Thyroid gland (tissue), 4 donors: ENCODE data around the gene PPIA. TPM values are rescaled to one million over a fixed set of nuclear protein-coding genes. Genes with fewer than 3 reads are reported as not detected.
A peak's percentile ranks its signal among the peaks of the same experiment; 100 is the strongest.

Experiments
- DNase-seq, 2 donors: peaks; one replicate each; pipeline ENCODE4 v3.0.0-alpha.2; 2019
- H3K27ac ChIP-seq, 3 donors: fragments of 200-600 bp; sonication (generic); 1 replicate in 2 of 3; 2 replicates in 1 of 3; pipeline ENCODE4 v1.5.1; 2016 to 2019; ENCODE audit warnings: mild to moderate bottlenecking in 1 of 3, moderate library complexity in 1 of 3
- H3K27me3 ChIP-seq: fragments of 200-600 bp; sonication (generic); one replicate; pipeline ENCODE4 v1.5.1; 2019
- H3K36me3 ChIP-seq, 2 donors: fragments of 200-600 bp; sonication (generic); one replicate each; pipeline ENCODE4 v1.5.1; 2016 to 2019
- H3K4me1 ChIP-seq, 2 donors: fragments of 200-600 bp; sonication (generic); one replicate each; pipeline ENCODE4 v1.5.1; 2017 to 2019
- H3K4me3 ChIP-seq, 3 donors: fragments of 200-600 bp; sonication (generic); replicated peaks in 1 of 3; 1 replicate in 2 of 3; 2 replicates in 1 of 3; pipeline ENCODE4 v1.5.1; 2016; ENCODE audit warnings: mild to moderate bottlenecking in 1 of 3
- H3K9me3 ChIP-seq: fragments of 200-600 bp; sonication (generic); one replicate; pipeline ENCODE4 v1.5.1; 2017
- POLR2A ChIP-seq, 2 donors: fragments of 450-650 bp; IDR thresholded peaks; one replicate each; pipeline ENCODE4 v1.6.1; 2017; ENCODE audit warnings: antibody characterized with exemption in 2 of 2, mild to moderate bottlenecking in 2 of 2, moderate library complexity in 1 of 2
- WGBS, 2 donors: methylation state at CpG; one replicate each; pipeline ENCODE4 v1.1.5; 2017; 5-methylcytosine and 5-hydroxymethylcytosine counted together
- intact Hi-C: fragments of 100-400 bp; cut with DNase I; formaldehyde crosslinking; loops from one replicate; pipeline ENCODE4 v1.15.1; 2023
- total RNA-seq, 4 donors: library from RNA; depleted of rRNA; stranded (reverse); fragments of >200 nt; gene quantifications; one replicate each; pipeline ENCODE4 v1.2.3, GENCODE V29; 2016
- TF ChIP-seq, protein P1 (sequence below), 6 experiments: fragments of 200-600 bp in 3 of 6; fragments of 450-650 bp in 3 of 6; sonication (generic) in 3 of 6; IDR thresholded peaks; one replicate each; pipeline ENCODE4 v1.5.1; 2016 to 2019; ENCODE audit warnings: antibody characterized with exemption in 6 of 6, mild to moderate bottlenecking in 2 of 6, inconsistent platforms in 1 of 6, moderate library complexity in 1 of 6

The PPIA gene
- total RNA-seq, 4 donors from 2014 or later, result 1,021 to 2,051 (median 1,545) TPM

DNA sequence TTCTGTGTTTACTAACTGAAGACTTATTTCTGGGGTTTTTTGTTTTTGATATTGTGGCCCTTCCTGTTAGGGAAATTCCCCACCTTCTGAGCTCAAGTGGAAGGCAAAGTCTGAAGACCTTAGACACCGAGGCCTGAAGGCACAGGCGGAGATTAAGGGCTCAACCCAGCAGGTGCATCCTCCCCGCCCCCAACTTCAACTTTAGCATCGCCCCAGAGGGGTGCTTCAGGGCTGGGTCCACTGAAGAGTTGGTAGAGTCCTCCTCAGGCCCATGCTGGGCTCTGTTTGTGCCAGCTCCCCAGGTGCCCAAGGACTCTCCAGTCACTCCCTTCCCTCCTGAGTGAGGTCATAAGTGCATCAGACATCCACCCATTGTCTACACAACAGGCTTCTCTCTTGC, 9.4 kb upstream of the PPIA start:
- intact Hi-C loops, result no loop called here

DNA sequence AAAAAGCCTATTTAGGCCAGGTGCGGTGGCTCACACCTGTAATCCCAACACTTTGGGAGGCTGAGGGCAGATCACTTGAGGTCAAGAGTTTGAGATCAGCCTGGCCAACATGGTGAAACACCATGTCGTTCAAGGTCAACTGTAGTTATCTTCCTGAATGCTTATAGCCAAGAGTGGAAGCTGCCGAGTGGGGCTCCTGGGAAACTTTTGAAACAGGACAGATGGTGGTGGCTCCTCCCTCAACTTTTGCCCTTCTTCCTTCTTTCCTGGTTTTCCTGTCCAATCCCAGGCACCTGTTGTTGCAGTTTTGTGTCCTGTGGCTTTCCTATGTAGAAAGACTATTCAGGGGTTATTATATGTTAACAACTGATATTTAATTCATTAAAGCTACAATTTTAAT, 8.7 kb upstream of the PPIA start:
- no peaks in the 10 kb centered on the region for H3K4me1 ChIP-seq
- no peaks in the 10 kb centered on the region for H3K27me3 ChIP-seq
- H3K9me3 ChIP-seq, result no peaks in the 10 kb centered on the region
- H3K36me3 ChIP-seq, result no peaks in the 10 kb centered on the region
- TF ChIP-seq, protein P1, sequence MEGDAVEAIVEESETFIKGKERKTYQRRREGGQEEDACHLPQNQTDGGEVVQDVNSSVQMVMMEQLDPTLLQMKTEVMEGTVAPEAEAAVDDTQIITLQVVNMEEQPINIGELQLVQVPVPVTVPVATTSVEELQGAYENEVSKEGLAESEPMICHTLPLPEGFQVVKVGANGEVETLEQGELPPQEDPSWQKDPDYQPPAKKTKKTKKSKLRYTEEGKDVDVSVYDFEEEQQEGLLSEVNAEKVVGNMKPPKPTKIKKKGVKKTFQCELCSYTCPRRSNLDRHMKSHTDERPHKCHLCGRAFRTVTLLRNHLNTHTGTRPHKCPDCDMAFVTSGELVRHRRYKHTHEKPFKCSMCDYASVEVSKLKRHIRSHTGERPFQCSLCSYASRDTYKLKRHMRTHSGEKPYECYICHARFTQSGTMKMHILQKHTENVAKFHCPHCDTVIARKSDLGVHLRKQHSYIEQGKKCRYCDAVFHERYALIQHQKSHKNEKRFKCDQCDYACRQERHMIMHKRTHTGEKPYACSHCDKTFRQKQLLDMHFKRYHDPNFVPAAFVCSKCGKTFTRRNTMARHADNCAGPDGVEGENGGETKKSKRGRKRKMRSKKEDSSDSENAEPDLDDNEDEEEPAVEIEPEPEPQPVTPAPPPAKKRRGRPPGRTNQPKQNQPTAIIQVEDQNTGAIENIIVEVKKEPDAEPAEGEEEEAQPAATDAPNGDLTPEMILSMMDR (IDR thresholded peaks at IDR 0.05), result no peak
- H3K4me3 ChIP-seq, result no peak overlapping the region
- DNase-seq, result no peak
- intact Hi-C loops, result no loop called here
- 75 to 86% methylated on average over 3 of the region's 3 CpGs for WGBS, 2 donors
- H3K27ac ChIP-seq, result no peak overlapping the region

More for the DNA sequence above, 9.4 kb upstream of the PPIA start:
- Histone ChIP-seq H3K9me3 (no peaks in the 10 kb centered on the region), H3K4me3 (no peak overlapping the region), H3K36me3 (no peaks in the 10 kb centered on the region), H3K27ac (no peak overlapping the region), H3K4me1 (no peaks in the 10 kb centered on the region), H3K27me3 (no peaks in the 10 kb centered on the region)
- WGBS, 2 donors, result 58 to 71% methylated on average over 4 of the region's 4 CpGs
- TF ChIP-seq POLR2A (IDR thresholded peaks at IDR 0.05), result no peak
- TF ChIP-seq, protein P1 (IDR thresholded peaks at IDR 0.05), result no peak
- DNase-seq, result no peak

DNA sequence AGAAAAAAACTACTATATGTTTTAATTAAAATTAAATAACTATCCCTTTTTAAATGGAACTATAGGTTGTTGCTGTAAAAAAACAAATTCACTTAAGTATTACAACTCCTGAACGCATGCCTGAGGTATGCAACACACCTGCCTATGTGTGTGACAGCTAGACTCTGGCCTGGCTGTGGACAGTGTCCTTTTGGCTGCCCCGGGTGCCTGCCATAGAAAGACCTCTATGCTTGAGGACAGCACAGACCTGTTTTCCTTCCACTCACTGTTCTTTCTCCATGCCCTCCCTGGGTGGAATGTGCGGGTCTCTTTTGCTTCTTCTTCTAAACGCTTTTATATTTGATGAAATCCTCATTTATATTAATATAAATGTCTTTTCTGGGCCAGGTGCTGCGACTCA, 6.5 kb upstream of the PPIA start:
- Histone ChIP-seq H3K9me3 (no peaks in the 10 kb centered on the region), H3K4me1 (peaks cover 0 to 6% of the 10 kb centered on the region in 2 donors), H3K36me3 (no peaks in the 10 kb centered on the region), H3K27ac (no peak overlapping the region), H3K4me3 (no peak overlapping the region), H3K27me3 (no peaks in the 10 kb centered on the region)
- intact Hi-C loops, result no loop called here
- no peak for TF ChIP-seq POLR2A (IDR thresholded peaks at IDR 0.05)
- TF ChIP-seq, protein P1 (IDR thresholded peaks at IDR 0.05), result no peak
- no peak for DNase-seq
- WGBS, 2 donors, result 82 to 85% methylated on average over 5 of the region's 5 CpGs

DNA sequence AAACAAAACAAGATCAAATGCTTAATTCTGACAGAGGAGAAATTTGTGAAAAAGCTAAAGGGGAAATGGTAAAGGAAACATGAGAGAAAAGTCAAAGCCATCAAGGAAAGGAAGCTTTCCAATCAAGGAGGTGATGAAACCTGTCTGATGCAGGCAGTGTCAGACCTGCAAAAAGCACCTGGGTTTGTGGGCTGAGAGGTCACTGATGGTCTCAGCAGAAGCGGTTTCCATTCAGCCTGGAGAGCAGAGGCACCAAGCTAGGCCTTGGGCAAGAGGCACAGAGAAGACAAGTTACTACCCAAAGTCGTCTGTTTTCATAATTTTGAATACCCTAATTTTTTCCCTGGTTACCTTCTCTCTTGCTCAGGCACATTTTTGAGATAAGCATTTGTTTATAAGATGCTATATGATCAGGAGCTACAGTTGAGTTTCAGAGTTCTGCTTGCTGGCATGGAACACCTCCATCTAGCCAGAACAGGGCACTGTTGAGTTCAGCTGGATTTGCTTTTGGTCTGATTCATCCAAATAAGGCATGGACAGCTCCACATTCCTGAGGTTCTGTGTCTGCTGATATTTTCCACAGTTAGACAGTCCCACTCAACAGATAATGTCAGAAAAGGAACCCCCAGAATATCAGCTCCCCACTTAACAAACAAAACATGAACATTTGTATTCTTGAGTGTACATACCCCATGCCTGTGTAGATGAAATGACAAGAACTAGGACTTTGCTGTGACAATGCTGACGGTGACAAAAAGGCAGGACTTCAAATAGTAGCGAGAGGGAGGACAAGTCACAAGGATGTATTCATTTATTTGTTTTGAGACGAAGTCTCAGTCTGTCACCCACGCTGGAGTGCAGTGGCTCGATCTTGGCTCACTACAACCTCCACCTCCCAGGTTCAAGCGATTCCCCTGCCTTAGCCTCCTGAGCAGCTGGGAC, 4.9 kb upstream of the PPIA start:
- Histone ChIP-seq H3K9me3 (no peaks in the 10 kb centered on the region), H3K4me3 (no peak overlapping the region), H3K27me3 (no peaks in the 10 kb centered on the region), H3K4me1 (peaks cover 0 to 11% of the 10 kb centered on the region in 2 donors), H3K36me3 (no peaks in the 10 kb centered on the region), H3K27ac (no peak overlapping the region)
- no peak for DNase-seq
- intact Hi-C loops, result no loop called here
- 84 to 88% methylated on average over 8 of the region's 8 CpGs for WGBS, 2 donors
- TF ChIP-seq, protein P1 (IDR thresholded peaks at IDR 0.05), result no peak

DNA sequence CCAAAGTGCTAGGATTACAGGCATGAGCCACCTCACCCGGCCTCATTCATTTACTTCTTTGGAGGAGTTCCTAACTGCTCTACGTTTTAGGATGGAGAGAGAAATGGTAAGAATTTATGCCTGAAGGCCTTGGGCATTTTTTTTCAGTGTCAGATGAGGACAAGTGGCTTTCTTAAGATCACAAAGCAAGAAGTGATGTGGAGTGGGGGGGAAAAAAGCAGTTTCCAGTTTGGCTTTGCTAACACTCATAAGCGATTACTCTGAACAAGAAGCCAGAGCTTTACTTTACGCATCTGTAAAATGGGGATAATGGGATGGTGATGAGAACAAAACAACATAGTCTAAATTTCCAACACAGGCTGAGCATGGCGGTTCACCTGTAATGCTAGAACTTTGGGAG, 2.6 kb upstream of the PPIA start:
- Histone ChIP-seq H3K9me3 (no peaks in the 10 kb centered on the region), H3K27ac (peak overlapping the region in 2 of 3 donors; percentile 45 to 52), H3K36me3 (no peaks in the 10 kb centered on the region), H3K4me3 (no peak overlapping the region), H3K4me1 (peaks cover 13 to 23% of the 10 kb centered on the region in 2 donors), H3K27me3 (no peaks in the 10 kb centered on the region)
- 52 to 56% methylated on average over 5 of the region's 5 CpGs for WGBS, 2 donors
- peak; percentile 31 to 52 for DNase-seq
- intact Hi-C loops, result no loop called here
- TF ChIP-seq POLR2A (IDR thresholded peaks at IDR 0.05), result no peak
- TF ChIP-seq, protein P1 (IDR thresholded peaks at IDR 0.05), result no peak
